Measurements from ENCODE around the gene LYAR. TPM values are rescaled to one million over a fixed set of nuclear protein-coding genes. Genes with fewer than 3 reads are reported as not detected.

LYAR gene
- total RNA-seq, 6 donors from 2014 or later, result 6.5 to 22.9 (median 14.1) TPM

GRCh38 chr4:4227510-4228355 is 62.2 kb downstream of the LYAR start:
- H3K36me3 ChIP-seq, result no peaks in the 10 kb centered on the region
- H3K4me1 ChIP-seq, result peaks cover 0 to 17% (median 0%) of the 10 kb centered on the region in 4 donors
- no peak overlapping the region for H3K4me3 ChIP-seq
- H3K27me3 ChIP-seq, result peaks cover 0 to 28% (median 11%) of the 10 kb centered on the region in 4 donors
- H3K9me3 ChIP-seq, result no peaks in the 10 kb centered on the region
- no peak overlapping the region for H3K27ac ChIP-seq
- TF ChIP-seq POLR2AphosphoS5 (IDR thresholded peaks at IDR 0.05) (no peak), POLR2A (IDR thresholded peaks at IDR 0.05) (no peak), EP300 (IDR thresholded peaks at IDR 0.05) (no peak), CTCF (IDR thresholded peaks at IDR 0.05) (no peak)
- WGBS, 2 donors, result 11 to 13% methylated on average over 20 to 45 of the region's 51 CpGs
- peak in 1 of 2 donors; percentile 78 for DNase-seq
- no peak for ATAC-seq (ENCODE audit: low FRiP score in 2 of 2)

GRCh38 chr4:4226606-4227438 is 63.1 kb downstream of the LYAR start, which contains the start of gene OTOP1:
TSS of gene OTOP1 (minus strand) at chr4:4226929. CDS start at chr4:4226864, 65 bp downstream.
- Histone ChIP-seq H3K4me1 (peaks cover 0 to 17% (median 0%) of the 10 kb centered on the region in 4 donors), H3K27me3 (peaks cover 0 to 28% (median 11%) of the 10 kb centered on the region in 4 donors), H3K4me3 (no peak within 1 kb of the TSS), H3K9me3 (no peaks in the 10 kb centered on the region), H3K27ac (no peak within 1 kb of the TSS), H3K36me3 (no peaks in the 10 kb centered on the region)
- ATAC-seq (ENCODE audit: low FRiP score in 2 of 2) (no peak), DNase-seq (peak in 1 of 2 donors; percentile 82)
- 16 to 31% methylated on average over 19 to 33 of the region's 82 CpGs for WGBS, 2 donors
- TF ChIP-seq CTCF (IDR thresholded peaks at IDR 0.05) (no peak), POLR2AphosphoS5 (IDR thresholded peaks at IDR 0.05) (no peak), POLR2A (IDR thresholded peaks at IDR 0.05) (no peak), EP300 (IDR thresholded peaks at IDR 0.05) (no peak)

- Histone ChIP-seq H3K36me3 (no peaks in the 10 kb centered on the region), H3K27ac (no peak overlapping the region), H3K27me3 (peaks cover 0 to 28% (median 11%) of the 10 kb centered on the region in 4 donors), H3K9me3 (no peaks in the 10 kb centered on the region), H3K4me1 (peaks cover 0 to 17% (median 0%) of the 10 kb centered on the region in 4 donors), H3K4me3 (no peak overlapping the region)
- no peak for ATAC-seq (ENCODE audit: low FRiP score in 2 of 2)
- TF ChIP-seq EP300 (IDR thresholded peaks at IDR 0.05) (no peak), POLR2A (IDR thresholded peaks at IDR 0.05) (no peak), POLR2AphosphoS5 (IDR thresholded peaks at IDR 0.05) (no peak), CTCF (IDR thresholded peaks at IDR 0.05) (no peak)
- 22% methylated on average over 21 to 30 of the region's 41 CpGs for whole genome bisulfite sequencing, 2 donors
- DNase-seq, result peak in 1 of 2 donors; percentile 80
Observed at GRCh38 chr4:4225915-4226605, 63.9 kb downstream of the LYAR start.

Other genes with a start within 250 kb of the LYAR start
- gene OTOP1, start 63.2 kb downstream of the LYAR start, total RNA-seq, result not detected
- gene TMEM128, start 41.9 kb downstream of the LYAR start, total RNA-seq, result 10 to 100 TPM in 5 of 6 donors, 1 to 10 TPM in 1; 7.3 to 30.0 (median 20.2) TPM
- 10 to 100 TPM in 1 of 6 donors, 1 to 10 TPM in 5; 3.7 to 13.6 (median 4.5) TPM for gene ZBTB49, start 97 bp upstream of the LYAR start, total RNA-seq
- 1 to 10 TPM in 4 of 6 donors, under 1 TPM in 1, not detected in 1; 0.29 to 3.8 (median 1.3) TPM for gene NSG1, start 96.9 kb upstream of the LYAR start, total RNA-seq